H1 (cell line): ENCODE data around the gene LARP4B. TPM values are rescaled to one million over a fixed set of nuclear protein-coding genes. Genes with fewer than 3 reads are reported as not detected.

Experiments used
- CTCF ChIA-PET: fragments of 300-600 bp; sonication (Branson Sonifier 250); formaldehyde crosslinking; loops from one replicate; lab custom pipeline; 2021; ENCODE audit not compliant: partially characterized antibody; lab: Charles Lee
- POLR2A ChIA-PET: fragments of 300-600 bp; sonication (Branson Sonifier 250); formaldehyde crosslinking; loops from one replicate; lab custom pipeline; 2021; ENCODE audit warnings: inconsistent platforms; ENCODE audit not compliant: partially characterized antibody; lab: Charles Lee
- DNase-seq, 2 experiments: peaks; one replicate each; pipeline versions ENCODE4 v3.0.0 to v3.0.0-alpha.2; 2010 to 2022; ENCODE audit warnings: low spot score in 2 of 2, low read depth in 1 of 2, mixed read lengths in 1 of 2
- FAIRE-seq: peaks from 2 replicates; lab custom pipeline; 2011; peaks lifted over from hg19 to GRCh38; lab: Jason Lieb, UNC
- H2AFZ ChIP-seq: 2 replicates; pipeline ENCODE4 v1.8.1; 2012; ENCODE audit warnings: low read length, inconsistent platforms
- H2AK5ac ChIP-seq: 2 replicates; pipeline ENCODE4 v1.6.1; 2013; ENCODE audit warnings: low read depth, low read length
- H2BK120ac ChIP-seq: replicated peaks from 2 replicates; pipeline ENCODE3; 2013; ENCODE audit warnings: low read depth, low read length, inconsistent platforms
- H2BK12ac ChIP-seq: 2 replicates; pipeline ENCODE4 v1.6.1; 2013; ENCODE audit warnings: low read depth, low read length
- H2BK15ac ChIP-seq: 2 replicates; pipeline ENCODE4 v1.6.1; 2013; ENCODE audit warnings: low read length
- H2BK20ac ChIP-seq: 2 replicates; pipeline ENCODE4 v1.6.1; 2013; ENCODE audit warnings: low read length
- H2BK5ac ChIP-seq: 2 replicates; pipeline ENCODE4 v1.6.1; 2013; ENCODE audit warnings: low read depth, low read length
- H3K14ac ChIP-seq: 2 replicates; pipeline ENCODE4 v1.6.1; 2013; ENCODE audit warnings: inconsistent platforms; ENCODE audit not compliant: insufficient read length
- H3K18ac ChIP-seq: 2 replicates; pipeline ENCODE4 v1.6.1; 2013; ENCODE audit warnings: low read length; ENCODE audit errors: extremely low read depth
- H3K23ac ChIP-seq: 2 replicates; pipeline ENCODE4 v1.6.1; 2013; ENCODE audit warnings: inconsistent platforms; ENCODE audit not compliant: insufficient read length
- H3K23me2 ChIP-seq: 2 replicates; pipeline ENCODE4 v1.6.1; 2013; ENCODE audit warnings: low read depth, low read length
- H3K27ac ChIP-seq: 2 replicates; pipeline ENCODE4 v1.6.1; 2011; ENCODE audit warnings: low read depth, low read length, inconsistent platforms
- H3K27me3 ChIP-seq, 4 experiments: replicated peaks in 1 of 4; 1 replicate in 1 of 4; 2 replicates in 3 of 4; pipeline versions ENCODE4 v1.6.1 to v1.8.1; 2011 to 2013; ENCODE audit warnings: low read length in 3 of 4, mild to moderate bottlenecking in 3 of 4, inconsistent platforms in 2 of 4, mixed read lengths in 2 of 4, moderate library complexity in 1 of 4; ENCODE audit not compliant: control insufficient read depth in 3 of 4, insufficient read depth in 3 of 4; ENCODE audit errors: extremely low read depth in 1 of 4
- H3K36me3 ChIP-seq, 4 experiments: 2 replicates each; pipeline versions ENCODE4 v1.6.1 to v1.8.1; 2011 to 2013; ENCODE audit warnings: mild to moderate bottlenecking in 4 of 4, low read length in 3 of 4, moderate library complexity in 2 of 4, control low read depth in 1 of 4, inconsistent platforms in 1 of 4; ENCODE audit not compliant: insufficient read depth in 4 of 4, control insufficient read depth in 2 of 4
- H3K4ac ChIP-seq: replicated peaks from 2 replicates; pipeline ENCODE3; 2013; ENCODE audit warnings: low read length, low read depth, mixed read lengths, inconsistent platforms; ENCODE audit not compliant: insufficient read length
- H3K4me1 ChIP-seq, 4 experiments: replicated peaks in 1 of 4; 1 replicate in 1 of 4; 2 replicates in 3 of 4; pipeline versions ENCODE4 v1.6.1 to v1.8.1; 2011 to 2013; ENCODE audit warnings: low read length in 3 of 4, inconsistent platforms in 2 of 4, mixed read lengths in 1 of 4; ENCODE audit not compliant: insufficient read depth in 4 of 4, control insufficient read depth in 3 of 4
- H3K4me2 ChIP-seq, 2 experiments: 2 replicates each; pipeline versions ENCODE4 v1.6.1 to v1.8.1; 2011 to 2013; ENCODE audit warnings: low read depth in 2 of 2, low read length in 2 of 2, control low read depth in 1 of 2, inconsistent platforms in 1 of 2, mild to moderate bottlenecking in 1 of 2; ENCODE audit not compliant: insufficient read depth in 1 of 2
- H3K4me3 ChIP-seq, 4 experiments: fragments of 200-600, 300-600 bp in 1 of 4; sonication (generic), shearing (Covaris generic), sonication (Bioruptor Twin) in 1 of 4; 2 replicates each; pipeline versions ENCODE4 v1.5.1 to v1.8.1; 2011 to 2016; ENCODE audit warnings: low read length in 4 of 4, low read depth in 3 of 4, control low read depth in 2 of 4, inconsistent platforms in 2 of 4, mild to moderate bottlenecking in 2 of 4, mixed read lengths in 1 of 4, moderate library complexity in 1 of 4; ENCODE audit not compliant: insufficient read depth in 2 of 4; ENCODE audit errors: extremely low read depth in 1 of 4
- H3K56ac ChIP-seq: replicated peaks from 2 replicates; pipeline ENCODE3; 2013; ENCODE audit warnings: low read depth, mild to moderate bottlenecking, mixed read lengths, low read length, inconsistent platforms; ENCODE audit not compliant: insufficient read length
- H3K79me1 ChIP-seq: 2 replicates; pipeline ENCODE4 v1.6.1; 2013; ENCODE audit warnings: low read depth, low read length, control low read depth
- H3K79me2 ChIP-seq, 2 experiments: 2 replicates each; pipeline versions ENCODE4 v1.6.1 to v1.8.1; 2012 to 2013; ENCODE audit warnings: low read length in 2 of 2, mild to moderate bottlenecking in 2 of 2, inconsistent platforms in 1 of 2; ENCODE audit not compliant: insufficient read depth in 2 of 2, control insufficient read depth in 1 of 2
- H3K9ac ChIP-seq, 4 experiments: replicated peaks in 1 of 4; 1 replicate in 1 of 4; 2 replicates in 3 of 4; pipeline versions ENCODE4 v1.6.1 to v1.8.1; 2011 to 2013; ENCODE audit warnings: low read depth in 3 of 4, low read length in 3 of 4, control low read depth in 2 of 4, mild to moderate bottlenecking in 2 of 4, moderate library complexity in 2 of 4, inconsistent platforms in 1 of 4; ENCODE audit errors: extremely low read depth in 1 of 4
- H3K9me3 ChIP-seq, 2 experiments: 2 replicates each; pipeline versions ENCODE4 v1.6.1 to v1.8.1; 2012 to 2013; ENCODE audit warnings: mild to moderate bottlenecking in 2 of 2, moderate library complexity in 2 of 2, control low read depth in 1 of 2, inconsistent platforms in 1 of 2, low read depth in 1 of 2, low read length in 1 of 2, mixed read lengths in 1 of 2; ENCODE audit not compliant: insufficient read depth in 2 of 2
- H4K20me1 ChIP-seq, 2 experiments: replicated peaks in 1 of 2; 2 replicates each; pipeline versions ENCODE3 to v1.8.1; 2011 to 2013; ENCODE audit warnings: inconsistent platforms in 2 of 2, low read length in 2 of 2, mild to moderate bottlenecking in 1 of 2; ENCODE audit not compliant: insufficient read depth in 2 of 2, control insufficient read depth in 1 of 2
- H4K5ac ChIP-seq: 2 replicates; pipeline ENCODE4 v1.6.1; 2013; ENCODE audit warnings: low read length, low read depth, mixed read lengths, inconsistent platforms; ENCODE audit not compliant: insufficient read length
- H4K8ac ChIP-seq: 2 replicates; pipeline ENCODE4 v1.8.0; 2013; ENCODE audit warnings: mild to moderate bottlenecking, moderate library complexity, low read length, inconsistent platforms; ENCODE audit not compliant: insufficient read depth; ENCODE audit errors: extremely low read depth
- H4K91ac ChIP-seq: replicated peaks from 2 replicates; pipeline ENCODE3; 2013; ENCODE audit warnings: low read length, mixed read lengths, inconsistent platforms; ENCODE audit not compliant: insufficient read length
- ATF2 ChIP-seq: IDR thresholded peaks from 2 replicates; pipeline ENCODE4 v1.6.1; 2012; ENCODE audit warnings: low read length, inconsistent platforms
- ATF3 ChIP-seq: IDR thresholded peaks from 2 replicates; pipeline ENCODE4 v1.6.1; 2011; ENCODE audit warnings: low read depth, mild to moderate bottlenecking, low read length; ENCODE audit not compliant: insufficient read depth
- CREB1 ChIP-seq: IDR thresholded peaks from 2 replicates; pipeline ENCODE4 v1.6.1; 2012; ENCODE audit warnings: inconsistent platforms
- EGR1 ChIP-seq: IDR thresholded peaks from 2 replicates; pipeline ENCODE4 v1.6.1; 2011; ENCODE audit warnings: low read depth, low read length, borderline replicate concordance
- GABPA ChIP-seq: IDR thresholded peaks from 2 replicates; pipeline ENCODE4 v1.6.1; 2011; ENCODE audit warnings: mild to moderate bottlenecking, low read length, moderate library complexity, borderline replicate concordance; ENCODE audit not compliant: insufficient read depth
- NRF1 ChIP-seq: IDR thresholded peaks from 2 replicates; pipeline ENCODE4 v1.6.1; 2011; ENCODE audit warnings: mild to moderate bottlenecking, low read depth, low read length, improper control_type of control experiment
- POU5F1 ChIP-seq: IDR thresholded peaks from 2 replicates; pipeline ENCODE4 v1.6.1; 2011; ENCODE audit warnings: low read depth, mild to moderate bottlenecking, low read length, moderate library complexity
- SP2 ChIP-seq: IDR thresholded peaks from 2 replicates; pipeline ENCODE4 v1.6.1; 2012; ENCODE audit warnings: mild to moderate bottlenecking, low read length, inconsistent platforms
- SP4 ChIP-seq: IDR thresholded peaks from 2 replicates; pipeline ENCODE4 v1.6.1; 2012; ENCODE audit warnings: low read length, inconsistent platforms
- USF2 ChIP-seq: IDR thresholded peaks from 2 replicates; pipeline ENCODE4 v1.6.1; 2011; ENCODE audit warnings: low read length, improper control_type of control experiment
- ZNF274 ChIP-seq: IDR thresholded peaks from 2 replicates; pipeline ENCODE4 v1.7.0; 2012; ENCODE audit warnings: low read length, borderline replicate concordance; ENCODE audit errors: extremely low read depth
- WGBS, 2 experiments: shearing (Covaris generic) in 1 of 2; methylation state at CpG; one replicate each; pipeline versions ENCODE4 v1.1.6 to v1.1.7; 2013 to 2015; ENCODE audit warnings: low lambda C conversion rate in 2 of 2, mixed read lengths in 2 of 2, inconsistent platforms in 1 of 2, low coverage in 1 of 2, missing lambda C conversion rate in 1 of 2; ENCODE audit not compliant: insufficient replicate concordance in 2 of 2, insufficient coverage in 1 of 2, insufficient read length in 1 of 2; ENCODE audit errors: extremely low coverage in 1 of 2, missing lambda C conversion rate in 1 of 2; 5-methylcytosine and 5-hydroxymethylcytosine counted together
- polyA plus RNA-seq, 7 experiments: library from polyadenylated mRNA; depleted of rRNA in 3 of 7; stranded (reverse) in 5 of 7; unstranded in 2 of 7; fragments of >200 nt in 5 of 7; fragments of 200-250 nt in 2 of 7; gene quantifications; 1 replicate in 5 of 7; 2 replicates in 1 of 7; 4 replicates in 1 of 7; pipeline versions ENCODE4 v1.2.1 to v1.2.3, GENCODE V29; 2011 to 2013; ENCODE audit warnings: missing spikeins in 2 of 7, mixed read lengths in 2 of 7
- total RNA-seq: library from RNA; stranded (reverse); fragmentation: NEBNext Ultra II Directional; extraction: Animal tissue kit (Norgen Biotek cat#: 25700); gene quantifications from 2 replicates; pipeline ENCODE4 v1.2.1, GENCODE V29; 2021

The LARP4B gene
- total and polyA plus RNA-seq, 2 of the 8 experiments (the other 6 are each of a cell fraction or from before 2014, with no cell fraction given), result 20.1 to 78.6 TPM

GRCh38 chr10:759898-760477 is 171.5 kb downstream of the LARP4B start:
- CTCF ChIA-PET, result no interaction called here
- Histone ChIP-seq H3K27ac (no peak overlapping the region), H3K36me3 (no peaks in the 10 kb centered on the region), H3K14ac (no peak overlapping the region), H3K4ac (no peak overlapping the region), H3K4me1 (no peaks in the 10 kb centered on the region), H3K4me2 (no peak overlapping the region), H3K79me2 (no peaks in the 10 kb centered on the region), H2BK120ac (no peak overlapping the region), H2BK12ac (no peak overlapping the region), H4K8ac (no peak overlapping the region; the same call in 1 of the 2 replicates), H2AFZ (no peak overlapping the region), H4K91ac (no peak overlapping the region), H3K27me3 (no peaks in the 10 kb centered on the region), H3K23me2 (peaks cover 2% of the 10 kb centered on the region; the same call in 1 of the 2 replicates), H3K9me3 (0 out of 4 replicates have a peak, but pooled peaks cover 0 to 2% of the 10 kb centered on the region in 2 experiments), H3K18ac (no peak overlapping the region), H3K56ac (no peak overlapping the region), H2BK5ac (no peak overlapping the region), H2AK5ac (no peak overlapping the region), H4K5ac (no peak overlapping the region), H3K4me3 (no peak overlapping the region), H2BK15ac (no peak overlapping the region), H3K9ac (no peak overlapping the region), H2BK20ac (no peak overlapping the region), H4K20me1 (no peaks in the 10 kb centered on the region), H3K79me1 (no peaks in the 10 kb centered on the region), H3K23ac (no peak overlapping the region)
- no peak for FAIRE-seq
- 95% methylated on average over 5 of the region's 5 CpGs; no CpG with 5 or more reads in 1 of the 2 experiments for WGBS, 2 experiments
- POLR2A ChIA-PET, result no interaction called here
- DNase-seq, result no peak
- TF ChIP-seq ATF2 (no peak), SP4 (no peak), ZNF274 (no peak), ATF3 (no peak), EGR1 (no peak), CREB1 (no peak), POU5F1 (no peak), GABPA (no peak), SP2 (no peak), USF2 (no peak), NRF1 (no peak)
